ENCODE data around the gene WIPF3. TPM values are rescaled to one million over a fixed set of nuclear protein-coding genes. Genes with fewer than 3 reads are reported as not detected.

The WIPF3 gene
- total and polyA plus RNA-seq, 4 donors = 0.20 to 2.8 (median 0.29) TPM

DNA sequence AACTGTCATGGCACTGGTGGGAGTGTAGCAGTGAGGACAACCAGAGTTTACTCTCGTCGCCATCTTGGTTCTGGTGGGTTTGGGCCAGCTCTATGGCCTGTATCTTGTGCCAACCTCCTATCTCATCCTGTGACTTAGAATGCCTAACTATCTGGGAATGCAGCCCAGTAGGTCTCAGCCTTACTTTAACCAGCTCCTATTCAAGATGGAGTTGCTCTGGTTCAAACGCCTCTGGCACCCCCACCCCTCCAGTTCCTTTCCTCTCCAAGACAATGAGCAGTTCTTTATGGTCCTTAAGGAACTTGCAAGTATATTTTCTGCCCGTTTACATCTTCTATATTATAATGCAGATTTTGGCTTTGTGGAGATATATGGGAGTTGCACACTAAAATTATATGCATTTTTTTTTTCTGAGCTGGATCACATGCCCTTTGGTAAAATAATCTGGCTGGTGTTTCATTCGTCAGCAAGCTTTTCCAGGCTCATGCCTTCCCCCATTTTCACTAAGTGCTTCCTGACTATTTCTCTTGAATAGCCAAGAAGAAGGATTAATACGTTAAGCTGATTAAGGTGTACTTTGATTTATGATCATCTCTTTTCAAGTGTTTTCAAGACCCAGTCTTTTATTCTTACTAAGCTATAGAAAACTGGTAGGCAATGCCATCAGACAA is 11.2 kb upstream of the WIPF3 start:
- Histone ChIP-seq H3K27me3 (ENCODE audit: control insufficient read depth in 3 of 3, insufficient read depth in 3 of 3, low read length in 2 of 3) (peaks cover 0 to 20% (median 0%) of the 10 kb centered on the region in 3 donors), H3K4me1 (ENCODE audit: control insufficient read depth in 5 of 5, insufficient read depth in 5 of 5, low read length in 5 of 5) (peaks cover 0 to 3% (median 0%) of the 10 kb centered on the region in 5 donors), H3K27ac (ENCODE audit: low read depth in 1 of 2, low read length in 1 of 2) (no peak overlapping the region), H3K4me3 (no peak overlapping the region), H3K9me3 (ENCODE audit: control insufficient read depth in 4 of 4, insufficient read depth in 3 of 4, low read length in 3 of 4) (no peaks in the 10 kb centered on the region), H3K9ac (ENCODE audit: insufficient read depth in 1 of 2, low read length in 2 of 2) (no peak overlapping the region), H3K36me3 (ENCODE audit: control insufficient read depth in 4 of 4, insufficient read depth in 4 of 4, low read length in 4 of 4) (no peaks in the 10 kb centered on the region)
- TF ChIP-seq, protein P1, sequence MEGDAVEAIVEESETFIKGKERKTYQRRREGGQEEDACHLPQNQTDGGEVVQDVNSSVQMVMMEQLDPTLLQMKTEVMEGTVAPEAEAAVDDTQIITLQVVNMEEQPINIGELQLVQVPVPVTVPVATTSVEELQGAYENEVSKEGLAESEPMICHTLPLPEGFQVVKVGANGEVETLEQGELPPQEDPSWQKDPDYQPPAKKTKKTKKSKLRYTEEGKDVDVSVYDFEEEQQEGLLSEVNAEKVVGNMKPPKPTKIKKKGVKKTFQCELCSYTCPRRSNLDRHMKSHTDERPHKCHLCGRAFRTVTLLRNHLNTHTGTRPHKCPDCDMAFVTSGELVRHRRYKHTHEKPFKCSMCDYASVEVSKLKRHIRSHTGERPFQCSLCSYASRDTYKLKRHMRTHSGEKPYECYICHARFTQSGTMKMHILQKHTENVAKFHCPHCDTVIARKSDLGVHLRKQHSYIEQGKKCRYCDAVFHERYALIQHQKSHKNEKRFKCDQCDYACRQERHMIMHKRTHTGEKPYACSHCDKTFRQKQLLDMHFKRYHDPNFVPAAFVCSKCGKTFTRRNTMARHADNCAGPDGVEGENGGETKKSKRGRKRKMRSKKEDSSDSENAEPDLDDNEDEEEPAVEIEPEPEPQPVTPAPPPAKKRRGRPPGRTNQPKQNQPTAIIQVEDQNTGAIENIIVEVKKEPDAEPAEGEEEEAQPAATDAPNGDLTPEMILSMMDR (IDR thresholded peaks at IDR 0.05; ENCODE audit: control extremely low read depth, extremely low read depth) = no peak
- WGBS, 2 donors = 72 to 94% methylated on average over 6 of the region's 6 CpGs
- DNase-seq = no peak
- ATAC-seq (ENCODE audit: insufficient read depth, low FRiP score) = no peak

DNA sequence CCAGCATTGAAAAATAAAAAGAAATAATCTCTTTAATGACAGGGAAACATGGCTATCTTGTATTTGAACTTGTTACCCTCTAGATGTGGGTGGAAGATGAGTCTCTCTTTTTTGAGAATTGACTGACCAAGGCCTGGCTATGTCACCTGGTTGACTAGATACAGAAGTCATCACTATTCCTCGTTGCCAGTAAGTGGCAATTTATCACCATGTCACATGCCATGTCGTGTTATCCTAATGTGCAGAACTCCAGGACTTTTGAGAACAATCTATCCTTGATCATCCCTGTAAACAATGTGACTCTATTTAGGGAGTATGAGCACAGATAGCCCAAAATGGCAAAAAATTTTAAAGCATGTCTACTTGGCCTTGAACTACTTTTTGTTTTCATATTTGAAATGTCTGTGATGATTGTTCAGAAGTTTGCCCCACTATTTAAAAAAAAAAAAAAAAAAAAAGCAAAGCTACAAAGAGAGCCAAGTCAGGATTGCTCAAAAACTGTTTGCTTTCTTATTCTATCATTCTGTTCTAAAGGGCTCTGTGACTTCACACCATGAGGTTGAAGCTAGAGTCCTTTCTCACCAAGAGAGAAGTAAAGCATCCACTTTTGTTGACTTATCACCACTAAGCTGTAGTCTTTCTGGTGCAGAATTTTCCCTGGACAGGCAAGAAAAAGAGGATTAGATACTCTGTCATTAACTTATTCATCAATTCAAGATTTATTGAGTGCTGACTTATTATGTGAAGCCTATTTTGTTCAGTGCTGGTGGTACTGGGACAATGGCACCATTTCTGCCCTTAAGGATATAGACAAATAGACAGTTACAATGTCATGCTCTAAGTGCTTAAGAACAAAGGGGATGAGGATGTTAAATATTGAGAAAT is 10.4 kb upstream of the WIPF3 start:
- ATAC-seq (ENCODE audit: insufficient read depth, low FRiP score) (no peak), DNase-seq (no peak)
- no peaks in the 10 kb centered on the region for H3K9me3 ChIP-seq (ENCODE audit: control insufficient read depth in 4 of 4, insufficient read depth in 3 of 4, low read length in 3 of 4)
- WGBS, 2 donors = 48 to 66% methylated on average over 2 of the region's 2 CpGs
- no peak overlapping the region for H3K27ac ChIP-seq (ENCODE audit: low read depth in 1 of 2, low read length in 1 of 2)
- H3K4me1 ChIP-seq (ENCODE audit: control insufficient read depth in 5 of 5, insufficient read depth in 5 of 5, low read length in 5 of 5) = peaks cover 0 to 3% (median 0%) of the 10 kb centered on the region in 5 donors
- TF ChIP-seq, protein P1 (IDR thresholded peaks at IDR 0.05; ENCODE audit: control extremely low read depth, extremely low read depth) = no peak
- no peak overlapping the region for H3K9ac ChIP-seq (ENCODE audit: insufficient read depth in 1 of 2, low read length in 2 of 2)
- H3K36me3 ChIP-seq (ENCODE audit: control insufficient read depth in 4 of 4, insufficient read depth in 4 of 4, low read length in 4 of 4) = no peaks in the 10 kb centered on the region
- no peak overlapping the region for H3K4me3 ChIP-seq
- H3K27me3 ChIP-seq (ENCODE audit: control insufficient read depth in 3 of 3, insufficient read depth in 3 of 3, low read length in 2 of 3) = peaks cover 0 to 26% (median 0%) of the 10 kb centered on the region in 3 donors

DNA sequence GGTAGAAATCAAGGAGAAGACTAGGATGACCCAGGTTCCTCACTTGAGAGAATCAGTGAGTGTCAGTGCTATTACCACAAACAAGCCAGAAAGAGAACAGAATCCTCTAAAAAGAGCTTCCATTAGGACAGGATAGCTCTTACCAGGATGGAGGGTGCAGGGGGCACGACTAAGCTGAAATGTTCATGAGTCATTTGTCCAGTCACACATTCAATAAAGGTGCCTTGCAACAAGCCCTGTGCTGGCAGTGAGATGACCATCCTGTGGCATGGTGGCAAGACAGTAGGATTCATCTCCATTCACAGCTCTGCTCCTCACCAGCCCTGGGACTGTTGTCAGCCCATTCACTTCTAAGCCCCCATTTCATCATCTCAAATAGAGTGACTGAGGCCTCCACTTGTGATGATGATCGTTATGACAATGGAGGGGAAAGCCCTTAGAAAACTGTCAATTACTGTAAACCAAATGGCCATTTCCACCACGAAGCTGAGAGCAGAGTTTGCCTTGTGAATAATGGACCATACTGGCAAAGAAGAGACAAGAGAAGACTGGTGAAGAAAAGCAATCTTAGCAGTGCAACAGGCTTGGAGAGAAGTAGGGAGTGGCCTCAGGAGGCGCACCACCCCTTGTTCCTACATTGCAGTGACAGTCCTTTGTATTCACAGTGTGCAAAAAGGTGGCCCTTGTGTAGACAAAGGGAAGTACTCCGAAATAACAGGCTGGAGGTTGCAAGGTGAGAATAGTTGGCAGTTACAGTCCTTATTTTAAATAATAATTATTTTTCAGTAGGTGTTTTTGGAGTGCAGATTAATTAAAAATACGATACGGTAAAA is 9.0 kb upstream of the WIPF3 start:
- H3K27me3 ChIP-seq (ENCODE audit: control insufficient read depth in 3 of 3, insufficient read depth in 3 of 3, low read length in 2 of 3) = peaks cover 2 to 39% (median 2%) of the 10 kb centered on the region in 3 donors
- no peak overlapping the region for H3K4me3 ChIP-seq
- no peak overlapping the region for H3K9ac ChIP-seq (ENCODE audit: insufficient read depth in 1 of 2, low read length in 2 of 2)
- TF ChIP-seq, protein P1 (IDR thresholded peaks at IDR 0.05; ENCODE audit: control extremely low read depth, extremely low read depth) = no peak
- H3K36me3 ChIP-seq (ENCODE audit: control insufficient read depth in 4 of 4, insufficient read depth in 4 of 4, low read length in 4 of 4) = no peaks in the 10 kb centered on the region
- no peak for ATAC-seq (ENCODE audit: insufficient read depth, low FRiP score)
- H3K9me3 ChIP-seq (ENCODE audit: control insufficient read depth in 4 of 4, insufficient read depth in 3 of 4, low read length in 3 of 4) = no peaks in the 10 kb centered on the region
- WGBS, 2 donors = 88 to 91% methylated on average over 7 of the region's 7 CpGs
- no peak for DNase-seq
- no peak overlapping the region for H3K27ac ChIP-seq (ENCODE audit: low read depth in 1 of 2, low read length in 1 of 2)
- peaks cover 0 to 3% (median 0%) of the 10 kb centered on the region in 5 donors for H3K4me1 ChIP-seq (ENCODE audit: control insufficient read depth in 5 of 5, insufficient read depth in 5 of 5, low read length in 5 of 5)
